Muscle of leg (tissue), 11 donors: Measurements from ENCODE around the gene ARL14. TPM values are rescaled to one million over a fixed set of nuclear protein-coding genes. Genes with fewer than 3 reads are reported as not detected.
A peak's percentile ranks its signal among the peaks of the same experiment; 100 is the strongest.
"Not testable (repeated sequence)": the region's sequence is repeated elsewhere in the genome, so short reads cannot be mapped to it uniquely, and the experiment has no call there.

Source experiments
- DNase-seq: peaks from one replicate; pipeline ENCODE4 v3.0.0; 2013
- H3K27ac ChIP-seq: one replicate; pipeline ENCODE4 v1.5.1; 2013; ENCODE audit warnings: mild to moderate bottlenecking, low read length, control low read depth
- H3K27me3 ChIP-seq: one replicate; pipeline ENCODE4 v1.6.1; 2013; ENCODE audit warnings: low read length; ENCODE audit not compliant: control insufficient read depth, insufficient read depth
- H3K36me3 ChIP-seq: one replicate; pipeline ENCODE4 v1.6.1; 2013; ENCODE audit warnings: low read length; ENCODE audit not compliant: control insufficient read depth, insufficient read depth
- H3K4me1 ChIP-seq: one replicate; pipeline ENCODE4 v1.6.1; 2013; ENCODE audit warnings: low read length; ENCODE audit not compliant: control insufficient read depth, insufficient read depth
- H3K4me3 ChIP-seq: one replicate; pipeline ENCODE4 v1.5.1; 2013; ENCODE audit warnings: low read length, control low read depth
- H3K9me3 ChIP-seq: replicated peaks from 2 replicates; pipeline ENCODE4 v1.6.1; 2013; ENCODE audit warnings: low read depth, low read length; ENCODE audit not compliant: control insufficient read depth
- WGBS: methylation state at CpG from one replicate; pipeline ENCODE4 v1.1.5; 2013; ENCODE audit warnings: missing lambda C conversion rate; ENCODE audit not compliant: insufficient coverage; 5-methylcytosine and 5-hydroxymethylcytosine counted together
- polyA plus RNA-seq, 8 donors: library from polyadenylated mRNA; unstranded; fragments of 120-200 nt; gene quantifications; one replicate each; pipeline versions ENCODE4 v1.2.1 to v1.2.3, GENCODE V29; 2013; ENCODE audit warnings: inconsistent platforms in 1 of 8, low replicate concordance in 1 of 8; ENCODE audit not compliant: insufficient read length in 8 of 8, insufficient read depth in 1 of 8
- total RNA-seq: library from RNA; stranded (reverse); fragments of 120-200 nt; gene quantifications from one replicate; pipeline ENCODE4 v1.2.4, GENCODE V29; 2013

Gene ARL14
- total and polyA plus RNA-seq, 9 donors, result 0.15 TPM; not detected in 8

- H3K27me3 ChIP-seq, result no peaks in the 10 kb centered on the region
- no peaks in the 10 kb centered on the region for H3K36me3 ChIP-seq
- no peak for DNase-seq
- no peaks in the 10 kb centered on the region for H3K4me1 ChIP-seq
- H3K9me3 ChIP-seq, result no peaks in the 10 kb centered on the region
- H3K4me3 ChIP-seq, result no peak overlapping the region
- H3K27ac ChIP-seq, result no peak overlapping the region
- 96% methylated on average over 4 of the region's 8 CpGs for WGBS
Measured at GRCh38 chr3:160695003-160695402, 18.0 kb downstream of the ARL14 start.

GRCh38 chr3:160695915-160696327 lies 19.0 kb downstream of the ARL14 start:
- no peaks in the 10 kb centered on the region for H3K27me3 ChIP-seq
- no peaks in the 10 kb centered on the region for H3K36me3 ChIP-seq
- H3K4me3 ChIP-seq, result no peak overlapping the region
- 100% methylated on average over 1 of the region's 2 CpGs for WGBS
- DNase-seq, result no peak
- no peaks in the 10 kb centered on the region for H3K9me3 ChIP-seq
- H3K27ac ChIP-seq, result no peak overlapping the region
- no peaks in the 10 kb centered on the region for H3K4me1 ChIP-seq

GRCh38 chr3:160697637-160698380 lies 20.8 kb downstream of the ARL14 start:
- Histone ChIP-seq H3K4me1 (no peaks in the 10 kb centered on the region), H3K27me3 (no peaks in the 10 kb centered on the region), H3K27ac (no peak overlapping the region), H3K9me3 (no peaks in the 10 kb centered on the region), H3K36me3 (no peaks in the 10 kb centered on the region), H3K4me3 (no peak overlapping the region)
- 100% methylated on average over 1 of the region's 1 CpG for WGBS
- DNase-seq, result no peak

- H3K36me3 ChIP-seq, result no peaks in the 10 kb centered on the region
- no peak overlapping the region for H3K4me3 ChIP-seq
- H3K4me1 ChIP-seq, result no peaks in the 10 kb centered on the region
- no peak for DNase-seq
- no CpG with 5 or more reads among the region's 1 CpG for WGBS
- no peak overlapping the region for H3K27ac ChIP-seq
- no peaks in the 10 kb centered on the region for H3K27me3 ChIP-seq
- H3K9me3 ChIP-seq, result no peaks in the 10 kb centered on the region
Measured at GRCh38 chr3:160698599-160699195, 21.7 kb downstream of the ARL14 start.

- Histone ChIP-seq H3K4me3 (no peak overlapping the region), H3K27ac (no peak overlapping the region), H3K36me3 (no peaks in the 10 kb centered on the region), H3K4me1 (no peaks in the 10 kb centered on the region), H3K27me3 (no peaks in the 10 kb centered on the region), H3K9me3 (no peaks in the 10 kb centered on the region)
- no peak for DNase-seq
- no CpG with 5 or more reads among the region's 1 CpG for WGBS
Measured at GRCh38 chr3:160701490-160701889, 24.5 kb downstream of the ARL14 start.

GRCh38 chr3:160702290-160702689 lies 25.3 kb downstream of the ARL14 start:
- no peak overlapping the region for H3K4me3 ChIP-seq
- no peaks in the 10 kb centered on the region for H3K27me3 ChIP-seq
- no peak for DNase-seq

GRCh38 chr3:160703974-160704373 lies 27.0 kb downstream of the ARL14 start:
- H3K36me3 ChIP-seq, result no peaks in the 10 kb centered on the region
- no CpG with 5 or more reads among the region's 2 CpGs for WGBS
- DNase-seq, result no peak

More at GRCh38 chr3:160702290-160702689, 25.3 kb downstream of the ARL14 start:
- no peak overlapping the region for H3K27ac ChIP-seq
- H3K4me1 ChIP-seq, result no peaks in the 10 kb centered on the region
- no peaks in the 10 kb centered on the region for H3K9me3 ChIP-seq
- no peaks in the 10 kb centered on the region for H3K36me3 ChIP-seq
- WGBS, result no CpG with 5 or more reads among the region's 1 CpG

GRCh38 chr3:160707187-160707794 lies 30.3 kb downstream of the ARL14 start:
- DNase-seq, result peak; percentile 76
- Histone ChIP-seq H3K36me3 (no peaks in the 10 kb centered on the region), H3K27ac (no peak overlapping the region), H3K27me3 (no peaks in the 10 kb centered on the region), H3K9me3 (no peaks in the 10 kb centered on the region), H3K4me1 (no peaks in the 10 kb centered on the region), H3K4me3 (no peak overlapping the region)
- no CpG with 5 or more reads among the region's 4 CpGs for WGBS

More at GRCh38 chr3:160703974-160704373, 27.0 kb downstream of the ARL14 start:
- Histone ChIP-seq H3K27me3 (no peaks in the 10 kb centered on the region), H3K9me3 (no peaks in the 10 kb centered on the region), H3K4me3 (no peak overlapping the region), H3K27ac (no peak overlapping the region), H3K4me1 (no peaks in the 10 kb centered on the region)

- DNase-seq, result no peak
- WGBS, result no CpG with 5 or more reads among the region's 3 CpGs
- no peak overlapping the region for H3K4me3 ChIP-seq
Measured at GRCh38 chr3:160709477-160710182, 32.7 kb downstream of the ARL14 start.

GRCh38 chr3:160713144-160713543 lies 36.2 kb downstream of the ARL14 start:
- H3K4me1 ChIP-seq, H3K9me3 ChIP-seq, H3K4me3 ChIP-seq, H3K27me3 ChIP-seq, DNase-seq, H3K36me3 ChIP-seq, H3K27ac ChIP-seq: not testable (repeated sequence)
- WGBS, result no CpG with 5 or more reads among the region's 3 CpGs

More at GRCh38 chr3:160709477-160710182, 32.7 kb downstream of the ARL14 start:
- Histone ChIP-seq H3K9me3 (no peaks in the 10 kb centered on the region), H3K36me3 (no peaks in the 10 kb centered on the region), H3K27me3 (no peaks in the 10 kb centered on the region), H3K4me1 (no peaks in the 10 kb centered on the region), H3K27ac (no peak overlapping the region)
